CD8-positive, alpha-beta memory T cell (primary cell): ENCODE data around the gene SMAD7. TPM values are rescaled to one million over a fixed set of nuclear protein-coding genes. Genes with fewer than 3 reads are reported as not detected.
A peak's percentile ranks its signal among the peaks of the same experiment; 100 is the strongest.

Experiments
- CTCF ChIA-PET: fragments of 350-600 bp; sonication (Branson Sonifier 250); formaldehyde crosslinking; loops from one replicate; lab custom pipeline; 2021; ENCODE audit warnings: antibody characterized with exemption; lab: Charles Lee
- POLR2A ChIA-PET: fragments of 350-600 bp; sonication (Branson Sonifier 250); formaldehyde crosslinking; loops from one replicate; lab custom pipeline; 2021; ENCODE audit warnings: antibody characterized with exemption; lab: Charles Lee
- DNase-seq, 5 donors: peaks; one replicate each; pipeline versions ENCODE4 v3.0.0 to v3.0.0-alpha.2; 2020 to 2022; ENCODE audit warnings: mixed read lengths in 1 of 5
- H3K27ac ChIP-seq: one replicate; pipeline ENCODE4 v1.7.0; 2013; ENCODE audit warnings: low read depth, mild to moderate bottlenecking, low read length, moderate library complexity
- H3K27me3 ChIP-seq: 2 replicates; pipeline ENCODE4 v1.7.0; 2013; ENCODE audit warnings: low read length, mild to moderate bottlenecking; ENCODE audit not compliant: insufficient read depth, poor library complexity, severe bottlenecking
- H3K36me3 ChIP-seq: 2 replicates; pipeline ENCODE4 v1.7.0; 2013; ENCODE audit warnings: mild to moderate bottlenecking, low read length, moderate library complexity; ENCODE audit not compliant: insufficient read depth
- H3K4me1 ChIP-seq: 2 replicates; pipeline ENCODE4 v1.7.0; 2013; ENCODE audit warnings: mild to moderate bottlenecking, low read length, moderate library complexity; ENCODE audit not compliant: insufficient read depth
- H3K4me3 ChIP-seq: 2 replicates; pipeline ENCODE4 v1.7.0; 2013; ENCODE audit warnings: mild to moderate bottlenecking, low read length
- H3K9me3 ChIP-seq: 2 replicates; pipeline ENCODE4 v1.7.0; 2013; ENCODE audit warnings: mild to moderate bottlenecking, low read length
- H3K27ac Mint-ChIP-seq, 8 donors: one replicate each; pipeline ENCODE4 v1.8.0; 2020 to 2021; ENCODE audit warnings: mixed read lengths in 8 of 8, mild to moderate bottlenecking in 6 of 8, inconsistent platforms in 3 of 8, moderate library complexity in 3 of 8
- H3K27me3 Mint-ChIP-seq, 2 donors: one replicate each; pipeline ENCODE4 v1.8.0; 2020 to 2021; ENCODE audit warnings: mixed read lengths in 2 of 2, mild to moderate bottlenecking in 1 of 2, moderate library complexity in 1 of 2
- H3K36me3 Mint-ChIP-seq, 3 donors: one replicate each; pipeline ENCODE4 v1.8.0; 2020 to 2021; ENCODE audit warnings: mixed read lengths in 3 of 3, inconsistent platforms in 1 of 3, mild to moderate bottlenecking in 1 of 3
- H3K4me1 Mint-ChIP-seq, 3 donors: one replicate each; pipeline ENCODE4 v1.8.0; 2020 to 2021; ENCODE audit warnings: mixed read lengths in 3 of 3, inconsistent platforms in 1 of 3, mild to moderate bottlenecking in 1 of 3
- H3K4me3 Mint-ChIP-seq, 7 donors: one replicate each; pipeline ENCODE4 v1.8.0; 2020 to 2021; ENCODE audit warnings: mixed read lengths in 7 of 7, mild to moderate bottlenecking in 6 of 7, moderate library complexity in 4 of 7, inconsistent platforms in 2 of 7
- H3K9me3 Mint-ChIP-seq, 5 donors: one replicate each; pipeline ENCODE4 v1.8.0; 2020 to 2022; ENCODE audit warnings: mixed read lengths in 5 of 5, mild to moderate bottlenecking in 3 of 5, moderate library complexity in 2 of 5, inconsistent platforms in 1 of 5
- polyA plus RNA-seq: library from polyadenylated mRNA; unstranded; fragments of 300-500 nt; fragmentation: Illumina TruSeq; gene quantifications from one replicate; pipeline ENCODE4 v1.2.3, GENCODE V29; 2021
- total RNA-seq, 2 experiments: library from RNA; stranded (reverse); gene quantifications; one replicate each; pipeline ENCODE4 v1.2.3, GENCODE V29; 2021

Gene SMAD7
- total and polyA plus RNA-seq, 3 experiments from 2014 or later: 7.0 to 23.3 (median 23.3) TPM

DNA sequence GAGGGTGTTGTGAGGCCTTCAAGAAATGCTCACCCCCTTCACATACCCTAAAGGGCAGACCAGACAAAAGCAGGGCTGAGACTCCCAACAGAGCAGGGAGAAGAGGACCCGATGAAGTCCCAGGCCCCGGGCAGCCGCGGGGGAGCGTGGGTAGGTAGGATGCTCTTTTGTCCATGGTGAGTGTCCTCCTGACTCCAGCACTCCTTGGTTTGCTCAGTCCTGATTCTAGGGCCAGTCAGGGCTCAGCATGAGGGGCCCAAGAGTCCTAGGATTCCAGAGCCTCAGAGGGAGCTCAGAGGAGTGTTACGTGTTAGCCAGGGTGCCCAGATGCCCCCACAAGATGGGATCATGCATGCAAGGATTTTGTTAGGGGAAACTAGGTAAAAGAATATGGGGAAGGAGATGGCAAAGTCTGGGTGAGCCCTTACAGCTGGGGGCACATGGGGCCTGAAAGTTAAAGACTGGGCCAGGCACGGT lies 64.8 kb downstream of the SMAD7 start:
- H3K36me3 ChIP-seq: no peaks in the 10 kb centered on the region
- H3K27me3 Mint-ChIP-seq: peaks cover 0 to 1% of the 10 kb centered on the region in 2 donors
- H3K4me1 ChIP-seq: peaks cover under 1% of the 10 kb centered on the region
- H3K9me3 Mint-ChIP-seq: no peaks in the 10 kb centered on the region
- H3K36me3 Mint-ChIP-seq: no peaks in the 10 kb centered on the region
- no peak overlapping the region for H3K4me3 ChIP-seq
- H3K4me1 Mint-ChIP-seq: no peaks in the 10 kb centered on the region
- no peak for DNase-seq
- H3K27ac ChIP-seq: no peak overlapping the region
- POLR2A ChIA-PET: no interaction called here
- no peaks in the 10 kb centered on the region for H3K9me3 ChIP-seq
- CTCF ChIA-PET: no interaction called here
- peak overlapping the region in 1 of 8 donors; percentile 70 for H3K27ac Mint-ChIP-seq
- no peaks in the 10 kb centered on the region for H3K27me3 ChIP-seq
- H3K4me3 Mint-ChIP-seq: no peak overlapping the region

DNA sequence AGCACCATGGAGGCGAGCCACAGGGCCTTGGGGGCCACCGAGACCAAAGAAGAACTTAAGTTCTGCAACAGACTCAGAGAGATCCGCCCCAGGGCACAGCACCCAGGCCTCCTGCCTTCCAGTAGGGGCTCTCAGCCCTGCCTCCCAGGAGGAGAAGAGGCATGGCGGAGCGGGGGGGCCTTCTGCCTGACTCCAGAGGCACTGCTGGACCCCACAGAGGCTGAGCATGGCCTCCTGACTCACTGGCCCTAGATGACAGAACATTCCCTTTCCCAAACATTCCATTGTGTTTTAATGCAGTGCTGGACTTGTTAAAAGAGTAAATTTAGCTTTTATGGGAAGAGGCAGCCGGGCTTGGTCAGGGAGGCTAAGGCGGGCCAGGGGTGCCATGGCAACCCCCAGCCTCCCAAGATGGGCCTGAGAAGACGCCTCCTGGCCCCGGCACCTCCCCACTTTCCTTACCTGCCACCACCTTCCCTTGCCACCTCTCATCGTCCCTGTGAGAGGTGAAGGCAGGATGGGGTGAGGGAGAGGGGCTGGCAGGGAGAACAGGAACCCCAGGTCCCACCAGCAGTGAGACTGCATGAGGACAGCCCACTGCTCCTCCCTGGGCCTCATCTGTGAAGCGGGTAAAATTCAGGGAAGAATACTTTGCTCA lies 65.4 kb downstream of the SMAD7 start:
- Mint-ChIP-seq H3K4me1 (peaks cover 4 to 5% (median 5%) of the 10 kb centered on the region in 3 donors), H3K27ac (no peak overlapping the region), H3K9me3 (no peaks in the 10 kb centered on the region)

DNA sequence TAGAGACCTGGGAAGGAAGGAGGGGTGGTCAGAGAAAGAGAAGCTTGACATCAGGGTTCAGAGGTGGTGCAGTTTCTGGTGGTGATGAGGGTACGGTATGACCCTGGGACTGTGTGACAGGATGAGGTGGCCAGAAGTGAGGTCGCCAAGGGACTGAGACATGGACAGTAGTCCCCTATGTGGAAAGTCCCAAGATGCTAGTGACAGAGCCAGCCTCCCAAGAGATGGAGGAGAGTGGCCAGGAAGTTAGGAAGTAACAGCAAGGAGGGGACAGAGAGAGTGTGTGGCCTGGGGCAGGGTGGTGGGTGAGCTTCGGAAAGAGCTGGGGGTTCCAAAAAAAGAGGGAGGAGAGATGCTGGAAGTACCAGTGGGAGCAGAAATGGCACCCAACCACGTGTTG lies 66.0 kb downstream of the SMAD7 start:
- H3K27ac ChIP-seq: no peak overlapping the region
- CTCF ChIA-PET: no interaction called here
- H3K36me3 ChIP-seq: no peaks in the 10 kb centered on the region
- DNase-seq: no peak
- H3K4me3 ChIP-seq: no peak overlapping the region
- peaks cover 0 to 5% of the 10 kb centered on the region in 2 donors for H3K27me3 Mint-ChIP-seq
- no peaks in the 10 kb centered on the region for H3K9me3 ChIP-seq
- POLR2A ChIA-PET: no interaction called here
- H3K27ac Mint-ChIP-seq: peak overlapping the region in 4 of 8 donors; percentile 4 to 88 (median 36)
- no peaks in the 10 kb centered on the region for H3K9me3 Mint-ChIP-seq
- H3K4me3 Mint-ChIP-seq: no peak overlapping the region
- no peaks in the 10 kb centered on the region for H3K36me3 Mint-ChIP-seq
- peaks cover 5% of the 10 kb centered on the region for H3K4me1 ChIP-seq
- H3K4me1 Mint-ChIP-seq: peaks cover 7 to 11% (median 9%) of the 10 kb centered on the region in 3 donors
- no peaks in the 10 kb centered on the region for H3K27me3 ChIP-seq

More for the DNA sequence above, 65.4 kb downstream of the SMAD7 start:
- ChIA-PET POLR2A (no interaction called here), CTCF (no interaction called here)
- no peak for DNase-seq
- Histone ChIP-seq H3K4me1 (peaks cover 5% of the 10 kb centered on the region), H3K4me3 (no peak overlapping the region), H3K36me3 (no peaks in the 10 kb centered on the region), H3K9me3 (no peaks in the 10 kb centered on the region), H3K27ac (no peak overlapping the region), H3K27me3 (no peaks in the 10 kb centered on the region)
- peaks cover 0 to 2% of the 10 kb centered on the region in 2 donors for H3K27me3 Mint-ChIP-seq
- no peaks in the 10 kb centered on the region for H3K36me3 Mint-ChIP-seq
- no peak overlapping the region for H3K4me3 Mint-ChIP-seq

DNA sequence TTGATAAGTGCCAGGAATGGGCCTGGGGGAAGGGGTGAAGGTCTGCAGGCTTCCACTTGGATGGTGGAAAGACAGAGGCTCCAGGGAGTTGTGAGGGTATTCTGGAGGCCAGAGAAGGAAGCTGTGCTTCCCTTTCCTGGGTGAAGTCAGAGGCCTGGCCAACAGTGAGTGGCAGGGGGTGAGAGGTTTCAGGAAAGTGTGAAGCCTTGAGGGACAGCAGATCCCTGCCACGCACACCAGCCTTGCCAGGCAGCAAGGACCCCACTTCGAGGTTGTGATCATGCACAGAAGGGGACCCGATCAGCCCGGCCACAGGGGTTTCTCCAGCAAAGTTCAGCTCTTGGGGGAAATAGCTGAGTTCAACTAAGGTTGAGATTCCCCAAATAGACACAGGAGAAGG lies 66.5 kb downstream of the SMAD7 start:
- no peak overlapping the region for H3K4me3 Mint-ChIP-seq
- CTCF ChIA-PET: no interaction called here
- peaks cover 5% of the 10 kb centered on the region for H3K4me1 ChIP-seq
- peak overlapping the region in 3 of 8 donors; percentile 4 to 88 (median 52) for H3K27ac Mint-ChIP-seq
- H3K4me3 ChIP-seq: no peak overlapping the region
- no peaks in the 10 kb centered on the region for H3K36me3 Mint-ChIP-seq
- peaks cover 0 to 5% of the 10 kb centered on the region in 2 donors for H3K27me3 Mint-ChIP-seq
- H3K9me3 ChIP-seq: no peaks in the 10 kb centered on the region
- no peaks in the 10 kb centered on the region for H3K9me3 Mint-ChIP-seq
- H3K27ac ChIP-seq: no peak overlapping the region
- no peaks in the 10 kb centered on the region for H3K27me3 ChIP-seq
- no peak for DNase-seq
- POLR2A ChIA-PET: no interaction called here
- H3K4me1 Mint-ChIP-seq: peaks cover 7 to 11% (median 9%) of the 10 kb centered on the region in 3 donors
- no peaks in the 10 kb centered on the region for H3K36me3 ChIP-seq

DNA sequence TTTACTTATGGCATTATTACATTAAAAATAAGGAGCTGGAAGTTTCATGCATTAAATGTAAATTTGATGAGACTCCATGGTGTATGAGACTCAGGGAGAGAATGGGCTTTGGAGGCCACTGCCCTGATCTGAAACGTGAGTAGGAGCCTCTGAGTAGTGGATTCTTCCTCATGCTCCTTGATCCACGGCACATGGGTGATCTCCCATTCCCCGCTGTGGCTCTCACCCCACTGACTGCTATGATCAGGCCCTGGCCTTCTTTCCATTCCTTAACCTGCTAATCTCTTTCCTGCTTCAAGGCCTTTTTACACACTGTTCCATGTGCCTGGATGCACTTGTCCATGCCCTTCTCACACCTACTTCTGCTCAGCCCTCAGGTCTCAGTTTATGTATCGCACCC lies 68.4 kb downstream of the SMAD7 start:
- no peaks in the 10 kb centered on the region for H3K9me3 Mint-ChIP-seq
- peaks cover 7 to 15% (median 9%) of the 10 kb centered on the region in 3 donors for H3K4me1 Mint-ChIP-seq
- Histone ChIP-seq H3K36me3 (no peaks in the 10 kb centered on the region), H3K4me1 (peaks cover 5% of the 10 kb centered on the region), H3K4me3 (no peak overlapping the region), H3K27me3 (no peaks in the 10 kb centered on the region), H3K27ac (no peak overlapping the region), H3K9me3 (no peaks in the 10 kb centered on the region)
- no peak overlapping the region for H3K4me3 Mint-ChIP-seq
- CTCF ChIA-PET: no interaction called here
- peak overlapping the region in 1 of 8 donors; percentile 2 for H3K27ac Mint-ChIP-seq
- peaks cover 0 to 5% of the 10 kb centered on the region in 2 donors for H3K27me3 Mint-ChIP-seq
- POLR2A ChIA-PET: no interaction called here
- peaks cover 0 to 3% (median 0%) of the 10 kb centered on the region in 3 donors for H3K36me3 Mint-ChIP-seq
- DNase-seq: no peak

DNA sequence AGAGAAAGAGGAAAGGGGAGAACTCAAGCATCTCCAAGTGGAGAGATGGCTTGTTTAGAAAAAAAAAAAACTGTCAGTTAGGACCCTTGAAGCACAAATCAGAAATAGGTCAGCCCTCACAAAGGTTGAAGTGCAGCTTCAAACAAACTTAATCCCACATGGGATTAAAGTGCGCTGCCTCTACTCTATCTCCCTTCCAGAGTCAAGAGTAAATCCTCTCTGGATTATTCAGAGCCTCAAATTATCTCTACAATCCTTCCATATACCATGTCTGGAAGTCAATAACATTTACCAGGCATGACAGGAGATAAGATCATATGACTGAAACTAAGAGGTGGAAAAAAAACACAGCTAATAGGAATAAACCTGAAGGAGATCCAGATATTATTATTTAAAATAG lies 69.8 kb downstream of the SMAD7 start:
- Histone ChIP-seq H3K4me3 (no peak overlapping the region), H3K27me3 (no peaks in the 10 kb centered on the region), H3K4me1 (peaks cover 5% of the 10 kb centered on the region), H3K27ac (no peak overlapping the region), H3K36me3 (no peaks in the 10 kb centered on the region), H3K9me3 (no peaks in the 10 kb centered on the region)
- Mint-ChIP-seq H3K4me1 (peaks cover 9 to 15% (median 9%) of the 10 kb centered on the region in 3 donors), H3K36me3 (peaks cover 0 to 3% (median 0%) of the 10 kb centered on the region in 3 donors), H3K9me3 (no peaks in the 10 kb centered on the region), H3K4me3 (peak overlapping the region in 1 of 7 donors; percentile 36), H3K27me3 (peaks cover 0 to 5% of the 10 kb centered on the region in 2 donors), H3K27ac (no peak overlapping the region)
- CTCF ChIA-PET: no interaction called here
- POLR2A ChIA-PET: no interaction called here
- DNase-seq: no peak

DNA sequence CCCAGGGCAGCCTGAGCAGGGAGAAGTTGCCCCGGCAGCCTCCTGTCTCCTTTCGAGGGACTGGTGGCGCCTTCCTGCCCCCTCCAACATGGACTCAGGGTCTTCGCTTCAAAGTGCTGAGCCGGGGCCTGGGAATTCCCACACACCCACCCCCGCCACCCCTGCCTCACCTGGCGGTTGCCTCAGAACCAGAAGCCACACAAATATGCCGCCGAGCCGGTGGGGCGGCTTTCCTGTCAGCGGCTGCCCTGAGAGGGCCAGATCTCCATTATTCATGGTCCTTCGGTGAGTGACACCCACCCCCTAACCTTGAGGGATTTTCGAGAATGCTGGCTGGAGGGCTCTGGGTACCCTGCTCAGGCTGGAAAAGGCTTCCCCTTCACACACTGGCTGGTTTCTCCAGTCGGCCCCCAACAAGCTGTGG lies 71.7 kb downstream of the SMAD7 start:
- Histone ChIP-seq H3K9me3 (no peaks in the 10 kb centered on the region), H3K27ac (no peak overlapping the region), H3K4me3 (no peak overlapping the region), H3K4me1 (peaks cover 5% of the 10 kb centered on the region), H3K27me3 (no peaks in the 10 kb centered on the region), H3K36me3 (no peaks in the 10 kb centered on the region)
- Mint-ChIP-seq H3K9me3 (no peaks in the 10 kb centered on the region), H3K4me1 (peaks cover 9 to 15% (median 9%) of the 10 kb centered on the region in 3 donors), H3K4me3 (no peak overlapping the region), H3K36me3 (peaks cover 0 to 3% (median 0%) of the 10 kb centered on the region in 3 donors), H3K27ac (no peak overlapping the region), H3K27me3 (peaks cover 0 to 5% of the 10 kb centered on the region in 2 donors)
- ChIA-PET POLR2A (no interaction called here), CTCF (no interaction called here)
- no peak for DNase-seq

DNA sequence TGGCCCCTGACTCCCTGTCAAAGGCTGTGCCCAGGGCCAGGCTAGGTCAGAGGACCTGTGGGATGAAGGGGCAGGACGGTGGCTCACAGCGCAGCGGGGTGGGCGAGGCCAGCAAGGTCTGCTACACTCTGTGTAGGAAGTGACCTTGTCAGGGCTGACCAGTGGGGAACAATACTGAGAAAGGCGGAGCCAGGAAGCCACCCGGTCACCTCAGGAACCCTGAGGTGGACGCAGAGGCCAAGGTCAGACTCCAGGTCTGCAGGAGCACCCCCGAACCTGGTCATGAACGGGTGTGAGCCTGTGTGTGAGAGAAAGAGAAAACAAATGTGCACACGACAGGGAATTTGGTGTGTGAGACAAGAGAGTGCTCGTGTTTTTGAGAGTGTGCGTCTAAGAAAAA lies 72.3 kb downstream of the SMAD7 start:
- no peak overlapping the region for H3K27ac ChIP-seq
- no peaks in the 10 kb centered on the region for H3K36me3 ChIP-seq
- H3K27ac Mint-ChIP-seq: peak overlapping the region in 1 of 8 donors; percentile 75
- peaks cover 5% of the 10 kb centered on the region for H3K4me1 ChIP-seq
- ChIA-PET POLR2A (no interaction called here), CTCF (no interaction called here)
- peaks cover 0 to 5% of the 10 kb centered on the region in 2 donors for H3K27me3 Mint-ChIP-seq
- no peak overlapping the region for H3K4me3 Mint-ChIP-seq
- no peaks in the 10 kb centered on the region for H3K9me3 Mint-ChIP-seq
- peaks cover 0 to 3% (median 0%) of the 10 kb centered on the region in 3 donors for H3K36me3 Mint-ChIP-seq
- peaks cover 9 to 15% (median 9%) of the 10 kb centered on the region in 3 donors for H3K4me1 Mint-ChIP-seq
- H3K9me3 ChIP-seq: no peaks in the 10 kb centered on the region
- no peak overlapping the region for H3K4me3 ChIP-seq
- no peak for DNase-seq
- H3K27me3 ChIP-seq: no peaks in the 10 kb centered on the region
